ENCODE measurements around the gene ZBTB37. TPM values are rescaled to one million over a fixed set of nuclear protein-coding genes. Genes with fewer than 3 reads are reported as not detected.
"Not testable (repeated sequence)": the region's sequence is repeated elsewhere in the genome, so short reads cannot be mapped to it uniquely, and the experiment has no call there.

The ZBTB37 gene
- total RNA-seq, 3 donors from 2014 or later, result 9.3 to 13.2 (median 12.0) TPM

GRCh38 chr1:173857363-173857917 is 10.7 kb upstream of the ZBTB37 start:
- intact Hi-C loops (cut with DNase I, micrococcal nuclease), result no loop called here
- no peaks in the 10 kb centered on the region for H3K4me1 ChIP-seq (ENCODE audit: low read depth)
- TF ChIP-seq CTCF (IDR thresholded peaks at IDR 0.05), result no peak
- no peaks in the 10 kb centered on the region for H3K9me3 ChIP-seq
- no peak for ATAC-seq
- no peak overlapping the region for H3K4me3 ChIP-seq
- no peaks in the 10 kb centered on the region for H3K36me3 ChIP-seq (ENCODE audit: low read depth)
- DNase-seq, result no peak

GRCh38 chr1:173859547-173859946 is 8.6 kb upstream of the ZBTB37 start:
- H3K4me1 ChIP-seq (ENCODE audit: low read depth); ATAC-seq; H3K36me3 ChIP-seq (ENCODE audit: low read depth); H3K9me3 ChIP-seq; intact Hi-C loops (cut with DNase I, micrococcal nuclease); H3K4me3 ChIP-seq; DNase-seq: not testable (repeated sequence)

GRCh38 chr1:173860065-173860464 is 8.1 kb upstream of the ZBTB37 start:
- Histone ChIP-seq H3K4me3 (no peak overlapping the region), H3K9me3 (no peaks in the 10 kb centered on the region), H3K36me3 (ENCODE audit: low read depth) (no peaks in the 10 kb centered on the region), H3K4me1 (ENCODE audit: low read depth) (no peaks in the 10 kb centered on the region)
- ATAC-seq (no peak), DNase-seq (no peak)
- intact Hi-C loops (cut with DNase I, micrococcal nuclease), result no loop called here
- TF ChIP-seq CTCF (IDR thresholded peaks at IDR 0.05), result no peak

- intact Hi-C loops (cut with DNase I, micrococcal nuclease), result no loop called here
- Histone ChIP-seq H3K36me3 (ENCODE audit: low read depth) (no peaks in the 10 kb centered on the region), H3K9me3 (no peaks in the 10 kb centered on the region), H3K4me1 (ENCODE audit: low read depth) (peaks cover 10% of the 10 kb centered on the region), H3K4me3 (no peak overlapping the region)
- TF ChIP-seq CTCF (IDR thresholded peaks at IDR 0.05), result no peak
- no peak for DNase-seq
- ATAC-seq, result peak; percentile 31
These were observed 6.4 kb upstream of the ZBTB37 start for GRCh38 chr1:173861731-173862145.

- H3K4me1 ChIP-seq (ENCODE audit: low read depth), result peaks cover 12% of the 10 kb centered on the region
- ATAC-seq; H3K4me3 ChIP-seq; intact Hi-C loops (cut with DNase I, micrococcal nuclease); DNase-seq; H3K36me3 ChIP-seq (ENCODE audit: low read depth); H3K9me3 ChIP-seq: not testable (repeated sequence)
These were observed 5.9 kb upstream of the ZBTB37 start for GRCh38 chr1:173862146-173862768.

- Histone ChIP-seq H3K36me3 (ENCODE audit: low read depth) (no peaks in the 10 kb centered on the region), H3K9me3 (no peaks in the 10 kb centered on the region), H3K4me3 (no peak overlapping the region), H3K4me1 (ENCODE audit: low read depth) (peaks cover 12% of the 10 kb centered on the region)
- intact Hi-C loops (cut with DNase I, micrococcal nuclease), result no loop called here
- ATAC-seq, result no peak
- DNase-seq, result no peak
- no peak for TF ChIP-seq CTCF (IDR thresholded peaks at IDR 0.05)
These were observed 5.4 kb upstream of the ZBTB37 start for GRCh38 chr1:173862769-173863223.

All from mucosa of descending colon (tissue), 3 donors.